ENCODE measurements around the gene DEUP1.
"Not testable (repeated sequence)": the region's sequence is repeated elsewhere in the genome, so short reads cannot be mapped to it uniquely, and the experiment has no call there.

Gene DEUP1

DNA sequence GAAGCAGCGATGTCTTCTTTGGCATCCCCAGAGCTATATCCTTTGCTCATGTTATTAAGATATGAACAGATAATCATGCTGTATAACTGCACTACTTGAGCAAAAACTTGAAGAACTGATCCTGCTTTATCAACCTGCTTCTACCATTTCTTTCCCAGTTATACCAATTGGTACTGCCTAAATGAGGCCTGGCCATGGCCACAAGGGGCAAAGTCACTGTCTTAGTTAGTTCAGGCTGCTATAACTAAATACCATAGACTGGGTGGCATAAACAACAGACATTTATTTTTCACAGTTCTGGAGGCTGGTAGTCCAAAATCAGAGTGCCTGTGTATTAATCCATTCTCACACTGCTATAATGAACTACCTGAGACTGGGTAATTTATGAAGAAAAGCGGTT lies 37.5 kb downstream of the DEUP1 start:
- DNase-seq = no peak

DNA sequence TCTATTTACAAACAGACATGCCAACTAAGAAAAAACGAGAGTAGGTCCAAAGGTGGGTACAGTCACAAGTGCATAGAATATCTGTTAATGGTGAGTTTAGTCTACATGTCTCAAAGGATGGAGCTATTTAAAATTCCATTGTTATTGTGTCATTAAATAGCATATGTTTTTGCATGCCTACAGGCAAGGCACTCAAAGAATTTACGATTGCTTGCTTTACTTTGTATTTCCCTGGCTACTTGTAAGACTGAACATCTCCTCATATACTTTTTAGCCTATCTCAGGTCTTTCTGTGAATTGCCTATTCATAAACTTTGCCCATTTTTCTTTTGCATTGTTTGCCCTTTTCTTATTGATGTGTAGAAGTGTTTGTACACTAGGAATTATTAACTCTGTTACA lies 39.7 kb downstream of the DEUP1 start:
- DNase-seq = no peak

DNA sequence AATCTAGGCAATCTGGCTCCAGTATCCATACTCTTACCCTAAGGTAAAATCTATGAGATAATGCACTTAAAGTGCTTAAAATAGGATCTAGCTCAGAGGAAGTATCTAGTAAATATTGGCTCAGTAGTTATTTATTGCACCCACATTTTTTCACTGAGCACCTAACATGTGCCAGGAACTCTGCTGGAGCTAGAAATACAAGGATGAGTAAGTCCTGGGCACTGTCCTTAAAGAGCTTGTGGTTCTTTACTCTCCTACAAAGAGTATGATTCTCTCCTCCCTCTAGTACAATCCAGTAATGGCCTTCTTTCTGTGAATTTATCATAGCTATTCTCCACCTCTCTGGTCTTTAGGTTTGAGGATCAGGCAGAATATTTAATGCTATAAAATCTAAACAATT lies 59.2 kb downstream of the DEUP1 start:
- no peak for DNase-seq

DNA sequence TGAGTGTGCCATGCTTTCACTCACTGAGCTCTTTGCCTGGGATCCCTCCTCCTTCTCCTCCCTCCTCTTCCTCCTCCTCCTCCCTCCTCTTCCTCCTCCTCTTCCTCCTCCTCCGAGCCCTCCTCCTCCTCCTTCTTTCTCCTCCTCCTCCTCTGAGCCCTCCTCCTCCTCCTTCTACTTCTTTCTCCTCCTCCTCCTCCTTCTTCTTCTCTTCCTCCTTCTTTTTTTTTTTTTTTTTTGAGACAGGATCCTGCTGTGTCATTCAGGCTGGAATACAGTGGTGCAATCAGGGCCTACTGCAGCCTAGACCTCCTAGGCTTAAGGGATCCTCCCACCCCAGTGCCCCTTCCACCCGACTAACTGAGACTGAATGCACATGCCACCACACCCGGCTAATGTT lies 62.3 kb downstream of the DEUP1 start:
- DNase-seq = no peak

DNA sequence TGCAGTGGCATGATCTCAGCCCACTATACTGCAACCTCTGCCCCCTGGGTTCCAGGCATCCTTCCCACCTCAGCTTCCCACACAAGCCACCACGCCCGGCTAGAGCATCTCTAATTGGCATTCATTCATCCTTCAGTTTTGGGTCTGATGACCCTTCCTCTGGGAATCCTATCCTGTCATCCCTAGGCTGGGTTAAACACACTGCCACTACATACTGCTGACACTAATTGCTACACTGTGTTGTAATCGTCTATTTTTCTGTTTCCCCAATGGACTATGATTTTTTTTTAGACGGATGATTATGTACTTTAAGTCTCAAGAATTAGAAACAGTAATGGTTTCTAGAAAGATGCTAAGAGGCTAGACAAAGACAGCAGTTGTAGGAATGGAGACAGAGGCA lies 62.8 kb downstream of the DEUP1 start:
- DNase-seq = no peak

DNA sequence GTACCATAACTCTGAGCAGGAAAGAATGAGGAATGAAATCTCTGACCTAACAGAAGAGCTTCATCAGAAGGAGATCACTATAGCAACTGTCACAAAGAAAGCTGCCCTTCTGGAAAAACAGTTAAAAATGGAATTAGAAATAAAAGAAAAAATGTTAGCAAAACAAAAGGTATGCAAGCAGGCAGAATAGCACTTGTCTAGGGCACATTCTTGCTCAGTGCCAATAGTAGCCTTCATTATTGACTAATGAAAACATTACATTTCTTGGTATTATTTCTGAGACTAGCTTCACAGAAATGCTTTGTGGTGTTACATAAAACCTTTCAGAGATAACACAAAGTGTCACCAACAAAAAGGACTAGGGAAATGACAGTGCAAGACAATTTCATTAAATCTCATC lies 63.9 kb downstream of the DEUP1 start:
- DNase-seq = no peak

DNA sequence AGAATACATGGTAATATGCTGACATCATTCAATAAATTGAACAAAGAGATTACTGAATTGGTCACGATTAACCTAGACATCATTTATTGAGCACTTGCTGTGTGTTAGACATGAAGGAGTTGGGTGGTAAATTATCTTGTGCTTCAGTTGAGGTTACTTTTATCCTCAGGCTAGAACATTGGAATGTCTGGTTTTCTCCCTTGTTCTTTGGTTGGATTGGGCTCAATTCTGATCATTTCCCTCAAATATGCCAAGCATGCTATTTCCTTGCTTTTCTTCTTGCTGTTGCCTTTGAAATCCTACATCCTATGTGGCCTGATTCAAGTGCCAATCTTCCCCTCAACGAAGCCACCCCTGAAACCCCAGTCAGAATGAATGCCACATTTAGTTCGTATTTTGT lies 65.8 kb downstream of the DEUP1 start:
- DNase-seq = no peak

DNA sequence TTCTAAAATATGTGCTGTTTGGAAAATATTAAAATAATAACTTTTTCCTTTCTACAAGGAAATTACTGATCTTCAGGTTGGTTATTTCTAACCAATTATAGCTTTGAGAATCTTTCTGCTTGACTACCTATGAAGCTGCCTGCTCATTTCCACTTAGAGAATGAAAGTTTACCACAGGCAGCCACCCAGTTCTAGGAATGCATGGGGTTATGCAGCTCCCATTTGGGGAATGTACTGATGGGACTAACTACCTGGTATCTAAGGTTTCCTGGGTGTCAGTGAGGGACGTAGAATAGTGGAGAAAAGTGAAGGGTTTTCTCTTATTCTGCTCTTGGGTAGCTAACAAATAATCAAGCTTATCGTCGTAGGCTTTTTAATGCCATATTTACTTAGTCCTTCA lies 73.4 kb downstream of the DEUP1 start:
- no peak for DNase-seq

DNA sequence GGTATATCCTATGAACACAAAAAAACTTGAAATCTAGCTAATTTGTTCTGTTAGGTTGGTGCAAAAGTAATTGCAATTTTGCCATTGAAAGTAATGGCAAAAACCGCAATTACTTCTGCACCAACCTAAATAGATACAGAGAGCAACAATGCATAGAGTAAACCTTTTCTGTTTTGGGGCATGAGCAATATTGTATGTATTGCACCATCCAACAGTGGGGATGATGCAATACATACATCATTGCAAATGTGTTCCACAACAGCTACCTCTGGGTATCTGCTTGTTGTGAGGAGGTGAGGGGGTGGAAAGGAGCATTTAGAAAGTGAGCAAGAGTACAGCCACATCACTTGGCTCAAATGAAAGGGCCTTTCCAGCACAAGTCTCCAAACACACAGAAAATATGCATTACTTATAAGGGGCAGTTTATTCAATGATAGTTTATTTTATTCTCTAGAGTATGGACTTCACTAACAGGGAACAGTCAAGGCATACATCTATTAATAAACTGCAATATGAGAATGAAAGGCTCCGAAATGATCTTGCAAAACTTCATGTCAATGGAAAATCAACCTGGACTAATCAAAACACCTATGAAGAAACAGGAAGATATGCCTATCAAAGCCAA lies 77.3 kb downstream of the DEUP1 start:
- no peak for DNase-seq

DNA sequence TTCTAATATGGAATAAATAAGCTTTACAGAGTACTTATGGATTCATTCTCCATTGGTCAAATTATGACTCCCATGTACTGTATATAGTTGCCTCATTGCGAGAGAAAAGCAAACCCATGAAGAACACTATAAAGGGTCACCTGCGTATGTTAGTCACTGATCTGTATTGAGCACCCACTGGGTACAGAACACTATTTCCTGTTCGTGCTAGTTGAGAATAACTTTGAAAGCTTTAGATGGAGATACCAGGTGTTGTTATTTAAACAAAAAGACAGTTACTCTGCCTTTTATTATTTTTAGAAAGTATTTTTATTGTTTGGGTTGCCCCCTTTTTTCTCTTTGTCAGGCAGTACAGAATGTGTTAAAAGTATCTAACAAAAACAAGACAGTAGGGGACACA lies 79.9 kb downstream of the DEUP1 start:
- no peak for DNase-seq

DNA sequence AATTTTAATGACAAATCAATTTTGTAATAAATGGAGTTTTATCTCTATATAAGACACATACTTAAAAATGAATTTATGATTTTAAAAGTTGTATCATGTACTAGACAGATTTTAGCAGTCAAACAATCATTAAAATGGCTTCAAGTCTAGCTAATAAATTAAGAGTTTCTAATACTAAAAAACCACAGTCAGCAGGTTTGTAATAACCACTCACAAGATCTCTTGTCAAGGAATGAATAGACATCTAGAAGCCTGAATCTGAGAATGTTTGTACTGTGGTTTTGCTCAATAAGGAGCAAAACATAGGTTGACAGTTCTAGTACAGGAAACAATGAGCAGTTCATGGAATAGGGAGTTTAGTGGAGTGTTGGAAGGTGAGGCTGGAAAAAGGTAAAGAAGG lies 81.2 kb downstream of the DEUP1 start:
- no peak for DNase-seq

DNA sequence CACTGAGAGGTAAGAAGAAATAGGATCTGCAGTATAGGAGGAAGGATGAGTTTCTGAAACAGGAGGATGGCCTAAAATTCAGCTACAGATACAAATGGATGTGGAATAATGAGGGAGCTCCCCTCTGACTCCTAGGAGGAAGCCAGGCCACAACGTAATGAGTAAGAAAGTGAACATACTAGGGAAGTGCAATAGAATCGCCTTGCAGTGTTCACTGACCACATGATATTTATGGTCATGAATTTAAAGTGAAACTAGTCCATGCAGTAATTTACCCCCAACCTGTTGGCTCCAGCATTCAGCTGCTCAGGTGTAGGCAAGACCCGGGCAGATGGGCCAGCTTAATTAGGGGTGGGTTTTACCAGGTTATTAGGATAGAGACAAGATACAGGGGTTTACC lies 101.7 kb downstream of the DEUP1 start:
- DNase-seq = no peak

DNA sequence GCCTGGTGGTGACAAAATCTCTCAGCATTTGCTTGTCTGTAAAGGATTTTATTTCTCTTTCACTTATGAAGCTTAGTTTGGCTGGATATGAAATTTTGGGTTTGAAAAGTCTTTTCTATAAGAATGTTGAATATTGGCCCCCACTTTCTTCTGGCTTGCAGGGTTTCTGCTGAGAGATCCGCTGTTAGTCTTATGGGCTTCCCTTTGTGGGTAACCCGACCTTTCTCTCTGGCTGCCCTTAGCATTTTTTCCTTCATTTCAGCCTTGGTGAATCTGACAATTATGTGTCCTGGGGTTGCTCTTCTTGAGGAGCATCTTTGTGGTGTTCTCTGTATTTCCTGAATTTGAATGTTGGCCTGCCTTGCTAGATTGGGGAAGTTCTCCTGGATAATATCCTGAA lies 112.7 kb downstream of the DEUP1 start:
- DNase-seq = not testable (repeated sequence)

DNA sequence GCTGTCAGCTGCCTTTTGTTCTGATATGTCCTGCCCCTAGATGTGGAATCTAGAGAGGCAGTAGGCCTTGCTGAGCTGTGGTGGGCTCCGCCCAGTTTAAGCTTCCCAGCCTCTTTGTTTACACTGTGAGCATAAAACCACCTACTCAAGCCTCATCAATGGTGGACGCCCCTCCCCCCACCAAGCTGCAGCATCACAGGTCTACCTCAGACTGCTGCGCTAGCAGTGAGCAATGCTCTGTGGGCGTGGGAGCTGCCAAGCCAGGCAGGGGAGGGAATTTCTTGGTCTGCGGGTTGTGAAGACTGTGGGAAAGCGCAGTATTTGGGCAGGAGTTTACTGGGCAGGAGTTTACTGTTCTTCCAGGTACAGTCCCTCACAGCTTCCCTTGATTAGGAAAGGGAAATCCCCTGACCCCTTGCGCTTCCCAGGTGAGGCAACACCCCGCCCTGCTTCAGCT lies 114.1 kb downstream of the DEUP1 start:
- DNase-seq = no peak

DNA sequence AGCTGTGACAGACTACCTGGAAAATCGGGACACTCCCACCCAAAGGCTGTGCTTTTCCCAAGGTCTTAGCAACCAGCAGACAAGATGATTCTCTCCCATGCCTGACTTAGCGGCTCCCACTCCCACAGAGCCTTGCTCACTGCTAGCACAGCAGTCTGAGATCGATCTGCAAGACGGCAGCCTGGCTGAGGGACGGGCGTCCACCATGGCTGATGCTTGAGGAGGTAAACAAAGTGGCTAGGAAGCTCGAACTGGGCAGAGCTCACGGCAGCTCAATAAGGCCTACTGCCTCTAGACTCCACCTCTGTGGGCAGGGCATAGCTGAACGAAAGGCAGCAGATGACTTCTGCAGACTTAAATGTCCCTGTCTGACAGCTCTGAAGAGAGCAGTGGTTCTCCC lies 127.7 kb downstream of the DEUP1 start:
- no peak for DNase-seq

DNA sequence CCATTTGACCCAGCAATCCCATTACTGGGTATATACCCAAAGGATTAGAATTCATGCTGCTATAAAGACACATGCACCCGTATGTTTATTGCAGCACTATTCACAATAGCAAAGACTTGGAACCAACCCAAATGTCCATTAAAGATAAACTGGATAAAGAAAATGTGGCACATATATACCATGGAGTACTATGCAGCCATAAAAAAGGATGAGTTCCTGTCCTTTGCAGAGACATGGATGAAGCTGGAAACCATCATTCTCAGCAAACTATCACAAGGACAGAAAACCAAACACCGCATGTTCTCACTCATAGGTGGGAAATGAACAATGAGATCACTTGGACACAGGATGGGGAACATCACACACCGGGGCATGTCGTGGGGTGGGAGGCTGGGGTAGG lies 133.1 kb downstream of the DEUP1 start:
- DNase-seq = not testable (repeated sequence)

DNA sequence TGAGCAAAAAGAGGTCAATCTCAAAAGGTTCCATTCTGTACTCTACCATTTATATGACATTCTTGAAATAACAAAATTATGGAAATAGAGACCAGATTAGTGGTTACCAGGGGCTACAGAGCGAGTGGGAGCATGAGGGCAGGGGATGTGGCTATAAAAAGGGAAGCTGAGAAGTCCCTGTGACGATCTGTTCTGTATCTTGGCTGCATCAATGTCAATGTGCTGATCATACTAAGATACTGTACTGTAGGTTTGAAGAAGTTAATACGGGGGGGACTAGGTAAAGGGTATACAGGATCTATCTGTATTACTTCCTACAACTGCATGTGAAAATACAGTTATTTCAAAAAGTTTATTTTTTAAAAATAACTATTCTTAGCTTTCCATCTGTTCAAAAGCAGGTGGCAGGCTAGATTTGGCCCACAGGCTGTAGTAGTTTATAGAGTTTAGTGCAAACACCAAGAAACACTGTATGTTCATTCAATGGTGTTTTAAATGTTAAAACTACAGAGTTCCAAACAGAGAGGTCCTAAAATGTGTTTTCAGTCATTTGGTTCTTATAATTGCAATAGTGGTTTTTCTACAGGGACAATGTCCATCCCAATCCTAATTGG lies 134.5 kb downstream of the DEUP1 start:
- DNase-seq = no peak

DNA sequence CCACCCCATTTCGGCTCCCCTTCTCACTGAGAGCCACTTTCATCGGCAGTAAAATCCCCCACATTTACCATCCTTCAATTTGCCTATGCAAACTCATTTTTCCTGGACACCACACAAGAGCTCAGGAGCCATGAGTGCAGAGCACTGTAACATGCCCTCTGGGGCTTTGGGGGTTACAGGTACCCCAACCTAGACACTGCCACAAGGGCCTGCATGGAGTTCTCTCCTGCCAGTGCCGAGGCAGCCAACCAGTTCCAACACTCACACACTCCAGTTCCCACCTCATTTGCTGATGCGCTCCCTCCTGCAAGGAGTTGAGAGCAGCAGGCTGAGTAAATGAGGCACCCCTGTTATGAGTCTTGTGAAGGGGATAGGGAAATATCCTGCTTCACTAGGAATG lies 136.5 kb downstream of the DEUP1 start:
- DNase-seq = no peak

DNA sequence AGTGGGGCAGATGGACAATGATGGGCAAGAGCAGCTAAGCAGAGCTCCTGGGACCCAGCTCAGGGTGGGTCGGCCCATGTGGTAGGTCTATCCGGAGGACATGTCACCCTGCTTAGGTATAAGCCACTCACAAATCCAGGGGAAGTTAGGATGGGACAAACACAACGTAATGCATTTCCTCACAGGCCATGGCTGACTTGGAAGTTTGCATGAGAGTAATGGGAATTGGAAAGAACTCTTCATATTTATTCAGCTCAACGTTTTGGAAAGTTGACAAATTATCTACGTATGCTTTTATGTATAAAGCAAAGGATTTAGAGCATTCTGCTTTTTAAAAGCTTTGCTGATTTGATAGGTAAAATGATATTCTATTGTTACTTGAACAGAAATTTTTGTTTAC lies 137.7 kb downstream of the DEUP1 start:
- DNase-seq = no peak

DNA sequence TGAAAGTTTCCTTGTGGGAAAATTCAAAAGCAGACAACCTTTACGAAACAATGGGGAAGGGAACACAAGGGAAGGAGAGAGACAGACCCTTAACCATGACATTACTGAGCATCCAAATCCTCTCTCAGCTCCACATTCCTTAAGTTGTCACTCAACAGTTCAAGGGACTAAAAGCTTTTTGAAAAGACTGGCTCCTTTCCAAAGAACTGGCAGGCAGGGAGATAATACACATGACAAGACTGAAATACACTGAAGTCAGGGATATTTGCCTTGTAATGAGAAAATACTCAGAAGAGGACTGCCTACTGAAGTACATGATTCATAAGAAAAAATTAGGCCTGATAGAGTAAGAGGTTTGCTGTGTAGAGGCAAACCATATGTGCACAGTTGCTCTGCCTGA lies 143.6 kb downstream of the DEUP1 start:
- no peak for DNase-seq

DNA sequence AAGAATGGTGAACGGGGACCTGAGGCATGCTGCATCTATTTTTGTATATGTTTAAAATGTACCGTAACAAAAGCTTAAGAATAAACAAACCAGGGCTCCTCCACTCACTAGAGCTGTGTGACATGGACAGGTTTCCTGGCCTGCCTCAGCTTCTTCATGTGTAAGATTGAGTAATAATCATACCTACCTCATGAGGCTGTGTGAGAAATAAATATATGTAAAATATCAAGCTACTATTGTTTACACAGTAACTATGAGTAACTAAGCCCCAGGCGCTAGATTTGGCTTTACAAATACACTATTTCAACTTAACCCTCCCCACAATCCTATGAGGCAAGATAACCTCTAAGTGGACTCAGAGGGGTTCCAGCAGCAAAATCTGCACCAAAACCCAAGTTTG lies 146.3 kb downstream of the DEUP1 start:
- DNase-seq = no peak

DNA sequence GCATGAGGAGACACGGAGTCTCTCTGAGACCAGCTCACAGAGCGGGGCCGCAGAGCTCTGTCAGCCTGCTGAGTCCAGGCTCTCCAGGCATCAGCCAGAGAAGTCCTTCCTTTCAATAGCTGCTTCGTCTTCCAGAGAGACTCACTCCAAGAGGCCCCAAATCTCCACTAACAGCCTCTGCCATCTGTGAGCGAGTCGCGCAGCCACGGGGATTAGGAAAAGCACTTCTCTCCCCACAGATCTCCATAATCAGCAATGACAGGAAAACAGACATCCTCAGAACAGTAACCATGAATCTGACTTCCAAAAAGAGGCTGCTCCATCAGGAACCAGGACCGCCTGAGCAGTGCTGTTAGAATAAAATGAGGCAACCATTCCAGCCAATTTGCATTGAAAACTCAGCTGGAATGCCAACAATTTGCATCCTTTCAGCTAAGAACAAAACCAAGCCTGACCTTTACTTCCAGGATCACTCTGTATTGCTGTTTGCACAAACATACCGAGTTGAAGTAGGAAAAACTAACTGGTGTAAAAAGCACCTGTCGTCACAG lies 147.2 kb downstream of the DEUP1 start:
- DNase-seq = peak; percentile 80 to 94

DNA sequence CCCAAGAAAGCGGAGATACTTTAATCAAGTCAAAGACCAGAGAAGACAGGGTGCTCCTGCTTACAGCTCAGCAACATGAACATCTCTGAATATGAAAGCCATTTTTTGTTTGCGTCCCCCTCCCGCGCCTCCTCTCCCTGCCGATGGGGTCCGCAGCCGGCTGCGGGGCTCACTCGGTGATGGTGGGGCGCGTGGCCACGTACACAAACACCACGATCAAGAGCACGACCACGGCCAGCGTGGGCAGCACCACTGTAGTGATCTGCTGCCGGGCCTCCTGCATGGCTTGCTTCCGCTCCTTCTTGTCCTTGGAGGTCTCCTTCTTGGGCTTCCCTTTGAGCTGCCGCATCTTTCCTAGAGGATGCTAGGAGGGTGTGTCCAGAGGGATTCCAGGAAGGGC lies 148.3 kb downstream of the DEUP1 start:
- DNase-seq = no peak

DNA sequence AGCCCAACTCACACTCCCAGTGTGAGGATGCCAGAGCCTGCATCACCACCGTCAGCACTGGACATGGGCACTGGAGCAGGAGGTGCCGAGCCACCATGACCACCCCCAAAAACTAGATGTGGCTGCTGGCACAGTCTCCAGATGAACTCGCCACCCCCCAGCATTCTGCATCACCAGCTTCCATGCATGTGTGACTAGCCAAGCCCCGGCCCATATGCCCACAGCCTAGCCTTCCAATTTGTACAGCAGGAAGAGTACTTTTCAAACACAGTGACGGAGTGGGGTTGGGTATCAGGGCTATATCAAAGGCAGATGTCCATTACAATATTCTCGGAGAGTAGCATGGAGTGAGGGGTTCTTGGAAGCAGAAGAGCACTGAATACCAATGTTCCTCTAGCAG lies 149.7 kb downstream of the DEUP1 start:
- DNase-seq = no peak

DNA sequence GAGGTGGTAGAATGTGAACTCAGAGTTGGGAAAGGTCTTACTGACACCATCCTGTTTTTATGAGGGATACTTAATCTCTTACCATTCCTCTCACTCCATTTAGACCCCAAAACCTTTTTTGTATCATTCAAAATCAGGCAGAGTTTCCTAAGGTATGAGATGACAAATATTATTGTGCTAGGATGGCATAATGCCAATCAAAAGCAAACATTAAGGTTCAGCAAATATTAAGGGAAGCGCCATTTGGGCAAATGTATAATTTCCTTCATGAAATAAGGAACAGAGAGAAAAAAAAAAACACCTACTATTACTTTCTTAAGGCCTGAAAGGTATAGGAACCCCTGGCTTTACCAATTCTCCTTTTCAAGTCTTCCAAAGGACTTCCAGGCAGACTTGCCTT lies 150.2 kb downstream of the DEUP1 start:
- DNase-seq = no peak
